ENCODE data around the gene ALK. TPM values are rescaled to one million over a fixed set of nuclear protein-coding genes. Genes with fewer than 3 reads are reported as not detected.

ALK gene
- total RNA-seq, 2 donors from 2014 or later: under 0.01 to 0.26 TPM

GRCh38 chr2:29469961-29470360, 451.4 kb downstream of the ALK start:
- no peak overlapping the region for H3K4me3 ChIP-seq
- DNase-seq (no peak), ATAC-seq (no peak)
- H3K9me3 ChIP-seq: peaks cover 0 to 5% (median 0%) of the 10 kb centered on the region in 3 donors
- intact Hi-C loops (cut with DNase I): no loop called here
- no peaks in the 10 kb centered on the region for H3K4me1 ChIP-seq
- no peak for TF ChIP-seq CTCF (IDR thresholded peaks at IDR 0.05)
- no peak for TF ChIP-seq POLR2A (IDR thresholded peaks at IDR 0.05)
- H3K36me3 ChIP-seq (replicated peaks in 1 of 2; ENCODE audit: insufficient read depth in 1 of 2, low read depth in 2 of 2): no peaks in the 10 kb centered on the region
- H3K27ac ChIP-seq: no peak overlapping the region
- WGBS, 2 donors: 64 to 67% methylated on average over 3 of the region's 3 CpGs
- no peaks in the 10 kb centered on the region for H3K27me3 ChIP-seq

DNA sequence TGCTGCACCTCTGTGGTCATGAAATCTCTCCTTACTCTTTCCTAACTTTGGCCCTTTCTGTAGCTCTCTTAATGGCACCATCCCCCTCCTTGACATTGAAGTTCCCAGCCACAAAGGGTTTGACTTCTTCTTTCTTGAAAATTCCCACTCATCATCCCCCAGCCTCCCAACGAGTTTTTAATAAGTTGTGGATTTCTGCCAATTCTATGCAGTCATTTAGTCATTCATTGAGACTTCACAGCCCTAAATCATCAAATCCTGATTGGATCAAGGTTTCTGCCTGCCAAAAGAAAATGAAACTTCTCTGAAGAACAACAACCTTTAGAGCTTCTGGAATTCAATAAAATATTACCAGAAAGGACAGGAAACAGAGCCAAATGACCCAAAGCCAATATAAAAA, 451.9 kb downstream of the ALK start:
- Histone ChIP-seq H3K9me3 (peaks cover 0 to 5% (median 0%) of the 10 kb centered on the region in 3 donors), H3K27ac (no peak overlapping the region), H3K4me3 (no peak overlapping the region), H3K36me3 (replicated peaks in 1 of 2; ENCODE audit: insufficient read depth in 1 of 2, low read depth in 2 of 2) (no peaks in the 10 kb centered on the region), H3K27me3 (no peaks in the 10 kb centered on the region), H3K4me1 (no peaks in the 10 kb centered on the region)
- ATAC-seq (no peak), DNase-seq (no peak)
- WGBS, 2 donors: 41 to 50% methylated on average over 1 of the region's 1 CpG
- intact Hi-C loops (cut with DNase I): no loop called here
- TF ChIP-seq POLR2A (IDR thresholded peaks at IDR 0.05): no peak
- no peak for TF ChIP-seq CTCF (IDR thresholded peaks at IDR 0.05)

GRCh38 chr2:29463181-29463900, 458.0 kb downstream of the ALK start:
- no peak overlapping the region for H3K4me3 ChIP-seq
- H3K9me3 ChIP-seq: no peaks in the 10 kb centered on the region
- no peaks in the 10 kb centered on the region for H3K4me1 ChIP-seq
- intact Hi-C loops (cut with DNase I): no loop called here
- H3K27ac ChIP-seq: no peak overlapping the region
- no peaks in the 10 kb centered on the region for H3K36me3 ChIP-seq (replicated peaks in 1 of 2; ENCODE audit: insufficient read depth in 1 of 2, low read depth in 2 of 2)
- TF ChIP-seq POLR2A (IDR thresholded peaks at IDR 0.05) (no peak), CTCF (IDR thresholded peaks at IDR 0.05) (no peak)
- 86 to 92% methylated on average over 3 of the region's 3 CpGs for WGBS, 2 donors
- DNase-seq: no peak
- no peaks in the 10 kb centered on the region for H3K27me3 ChIP-seq
- no peak for ATAC-seq

DNA sequence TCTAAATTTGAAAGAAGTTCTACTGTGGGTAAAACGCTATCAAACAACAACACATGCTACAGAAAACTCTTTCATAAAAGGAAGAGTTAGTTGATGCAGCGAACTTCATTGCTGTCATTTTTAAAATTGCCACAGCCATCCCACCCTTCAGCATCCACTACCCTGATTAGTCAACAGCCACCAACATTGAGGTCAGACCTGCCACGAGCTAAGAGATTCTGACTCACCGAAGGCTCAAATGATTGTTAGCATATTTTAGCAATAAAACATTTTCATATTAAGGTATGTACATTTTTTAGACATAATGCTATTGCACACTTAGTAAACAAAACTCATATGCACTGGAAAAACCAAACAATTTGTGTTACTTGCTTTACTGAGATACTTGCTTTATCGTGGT, 459.1 kb downstream of the ALK start:
- WGBS, 2 donors: 92 to 96% methylated on average over 5 of the region's 5 CpGs
- DNase-seq (no peak), ATAC-seq (no peak)
- no peak for TF ChIP-seq CTCF (IDR thresholded peaks at IDR 0.05)
- TF ChIP-seq POLR2A (IDR thresholded peaks at IDR 0.05): no peak
- Histone ChIP-seq H3K4me1 (no peaks in the 10 kb centered on the region), H3K27ac (no peak overlapping the region), H3K4me3 (no peak overlapping the region), H3K27me3 (no peaks in the 10 kb centered on the region), H3K36me3 (replicated peaks in 1 of 2; ENCODE audit: insufficient read depth in 1 of 2, low read depth in 2 of 2) (no peaks in the 10 kb centered on the region), H3K9me3 (no peaks in the 10 kb centered on the region)
- intact Hi-C loops (cut with DNase I): no loop called here

DNA sequence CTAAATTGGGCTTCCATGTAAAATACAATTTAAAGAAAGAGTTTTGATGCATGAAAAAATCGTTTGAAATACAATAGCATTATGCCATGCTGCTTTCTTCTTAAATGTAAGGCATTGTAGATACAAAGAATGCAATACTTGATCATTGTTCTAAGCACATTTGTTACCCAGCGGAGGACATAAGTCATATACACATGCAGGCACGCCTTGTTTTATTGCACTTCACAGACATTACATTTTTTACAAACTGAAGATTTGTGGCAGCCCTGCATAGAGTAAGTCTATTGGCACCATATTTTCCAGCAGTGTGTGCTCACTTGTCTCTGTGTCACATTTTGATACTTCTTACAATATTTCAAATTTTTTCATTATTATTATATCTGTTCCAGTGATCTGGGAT, 461.2 kb downstream of the ALK start:
- H3K4me3 ChIP-seq: no peak overlapping the region
- H3K4me1 ChIP-seq: no peaks in the 10 kb centered on the region
- H3K9me3 ChIP-seq: no peaks in the 10 kb centered on the region
- ATAC-seq (no peak), DNase-seq (no peak)
- H3K27me3 ChIP-seq: no peaks in the 10 kb centered on the region
- no peak for TF ChIP-seq POLR2A (IDR thresholded peaks at IDR 0.05)
- TF ChIP-seq CTCF (IDR thresholded peaks at IDR 0.05): no peak
- intact Hi-C loops (cut with DNase I): no loop called here
- no peak overlapping the region for H3K27ac ChIP-seq
- no peaks in the 10 kb centered on the region for H3K36me3 ChIP-seq (replicated peaks in 1 of 2; ENCODE audit: insufficient read depth in 1 of 2, low read depth in 2 of 2)
- WGBS, 2 donors: 48 to 55% methylated on average over 3 of the region's 3 CpGs
